NCI-H2081 (cell line): ENCODE data around the gene NFE2.
"Not testable (repeated sequence)": the region's sequence is repeated elsewhere in the genome, so short reads cannot be mapped to it uniquely, and the experiment has no call there.

Source experiments
- DNase-seq, 2 experiments: peaks; one replicate each; lab custom pipeline; 2025; lab: John Stamatoyannopoulos, UW

NFE2 gene

GRCh38 chr12:54300732-54301427 lies at the start of gene NFE2:
Gene NFE2 (minus strand): TSS chr12:54301015. CDS start chr12:54295248, 5,767 bp downstream.
- no peak for DNase-seq

DNA sequence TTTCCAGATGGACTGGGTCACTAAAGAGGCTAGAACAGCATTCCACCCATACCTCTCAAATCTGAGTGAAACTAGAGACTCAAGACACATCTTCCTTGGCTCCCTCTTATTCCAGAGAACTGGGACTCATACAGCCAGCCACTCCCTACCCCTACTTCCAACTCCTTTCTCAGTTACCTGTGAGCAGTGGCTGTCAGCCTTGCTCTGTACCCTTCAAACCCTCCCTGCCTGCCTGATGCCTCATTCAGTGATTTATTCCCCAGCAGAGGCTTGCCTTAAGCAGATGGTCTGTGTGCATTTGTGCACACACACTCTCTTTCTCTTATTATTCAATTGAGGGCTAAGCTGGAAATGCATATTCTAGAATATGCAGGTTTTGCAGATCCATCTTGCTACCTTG lies 48.9 kb upstream of the NFE2 start:
- no peak for DNase-seq

GRCh38 chr12:54349036-54349435 lies 48.2 kb upstream of the NFE2 start:
- DNase-seq: no peak

DNA sequence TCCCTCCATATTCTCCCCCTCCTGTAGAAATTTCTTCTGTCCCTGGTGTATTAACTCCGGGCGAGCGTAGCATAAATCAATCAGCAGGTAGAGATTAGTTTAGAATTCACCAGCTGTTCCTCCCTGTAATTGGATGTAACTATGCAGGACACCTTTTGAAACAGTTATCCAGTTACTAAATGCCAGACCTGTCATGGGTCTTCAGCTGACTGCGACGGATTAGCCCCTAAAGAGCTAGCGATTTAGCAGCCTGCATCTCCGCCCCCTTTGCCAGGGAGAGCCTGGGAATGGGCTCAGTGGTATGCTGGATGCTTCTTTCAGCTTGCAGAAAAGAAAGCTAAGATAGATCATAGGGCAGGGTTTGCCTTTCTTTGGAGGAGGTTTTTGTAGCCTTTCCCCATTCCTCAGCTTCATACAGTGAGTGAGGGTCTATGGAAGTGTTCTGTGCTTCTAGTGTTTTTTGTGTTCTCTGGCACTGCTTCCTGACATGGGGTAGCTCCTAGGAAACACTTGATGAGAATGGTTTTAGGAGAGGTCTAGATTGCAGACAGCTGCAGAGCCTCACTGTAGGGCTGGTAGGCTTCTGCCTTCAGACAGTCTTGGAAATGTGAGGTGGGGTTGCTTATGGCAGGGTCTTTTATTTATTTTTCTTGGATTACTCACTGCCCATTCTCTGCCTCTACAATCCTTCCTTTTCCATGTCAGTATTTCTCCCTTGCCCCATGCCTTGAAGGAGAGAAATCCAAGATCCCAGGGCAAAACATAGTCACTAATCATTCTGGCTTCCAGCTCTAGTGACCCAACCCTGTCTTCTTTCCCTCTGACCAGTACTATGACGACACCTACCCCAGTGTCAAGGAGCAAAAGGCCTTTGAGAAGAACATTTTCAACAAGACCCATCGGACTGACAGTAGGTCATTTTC lies 40.8 kb upstream of the NFE2 start:
- DNase-seq: peak; percentile 35 to 76

GRCh38 chr12:54340846-54341245 lies 40.0 kb upstream of the NFE2 start:
- no peak for DNase-seq

GRCh38 chr12:54338698-54339296 lies 38.0 kb upstream of the NFE2 start:
- no peak for DNase-seq

GRCh38 chr12:54337854-54338650 lies 37.2 kb upstream of the NFE2 start:
- no peak for DNase-seq

GRCh38 chr12:54337280-54337842 lies 36.5 kb upstream of the NFE2 start:
- peak in 1 of 2 experiments; percentile 37 for DNase-seq

DNA sequence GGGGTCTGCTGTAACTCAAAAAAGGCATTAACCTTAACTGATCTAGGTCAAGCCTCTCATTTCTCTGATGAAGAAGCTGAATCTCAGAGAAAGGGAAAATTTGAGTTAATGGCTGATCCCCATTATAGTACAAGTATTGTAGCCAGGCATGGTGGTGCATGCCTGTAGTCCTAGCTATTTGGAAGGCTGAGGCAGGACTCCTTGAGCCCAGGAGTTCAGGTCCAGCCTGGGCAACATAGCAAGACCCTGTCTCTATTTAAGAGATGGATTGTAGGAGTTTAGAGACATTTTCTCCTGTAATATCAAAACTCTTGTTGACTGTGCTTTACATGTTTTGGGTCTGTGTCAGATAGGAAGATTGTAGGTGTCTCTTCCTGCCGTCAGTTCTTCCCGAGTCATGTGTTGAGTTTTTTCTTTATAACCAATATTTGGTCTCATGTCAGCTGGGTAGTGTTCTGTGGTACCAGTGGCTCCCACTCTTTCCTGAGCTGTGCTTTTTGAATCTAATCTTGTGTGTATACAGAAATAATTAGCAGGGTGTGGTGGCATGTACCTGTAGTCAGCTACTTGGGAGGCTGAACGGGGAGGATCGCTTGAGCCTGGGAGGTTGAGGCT lies 32.7 kb upstream of the NFE2 start:
- DNase-seq: no peak

- DNase-seq: no peak
These were observed 30.6 kb upstream of the NFE2 start for GRCh38 chr12:54331461-54331860.

DNA sequence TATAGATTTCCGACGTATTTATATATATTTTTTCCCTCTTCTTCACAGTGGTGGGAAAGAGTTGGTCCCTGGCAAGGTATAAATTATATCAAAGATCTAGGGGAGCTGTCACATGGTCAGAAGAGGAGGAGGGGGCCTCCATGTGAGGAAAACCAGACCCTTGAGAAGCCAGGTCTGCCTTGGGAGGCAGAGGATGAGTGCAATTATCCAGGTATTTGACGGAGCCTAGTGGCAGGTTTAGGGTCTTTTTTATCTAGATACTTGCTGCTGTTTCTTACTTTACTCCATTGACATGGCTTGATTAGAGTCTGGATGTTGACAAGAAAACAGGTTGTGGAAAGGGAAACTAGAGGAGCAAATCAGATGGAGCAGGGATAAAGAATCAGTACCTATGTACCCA lies 29.6 kb upstream of the NFE2 start:
- DNase-seq: no peak

- no peak for DNase-seq
These were observed 28.9 kb upstream of the NFE2 start for GRCh38 chr12:54329759-54330158.

GRCh38 chr12:54328595-54329337 lies 28.0 kb upstream of the NFE2 start:
- DNase-seq: no peak

- DNase-seq: not testable (repeated sequence)
These were observed 24.8 kb upstream of the NFE2 start for GRCh38 chr12:54325442-54326109.

DNA sequence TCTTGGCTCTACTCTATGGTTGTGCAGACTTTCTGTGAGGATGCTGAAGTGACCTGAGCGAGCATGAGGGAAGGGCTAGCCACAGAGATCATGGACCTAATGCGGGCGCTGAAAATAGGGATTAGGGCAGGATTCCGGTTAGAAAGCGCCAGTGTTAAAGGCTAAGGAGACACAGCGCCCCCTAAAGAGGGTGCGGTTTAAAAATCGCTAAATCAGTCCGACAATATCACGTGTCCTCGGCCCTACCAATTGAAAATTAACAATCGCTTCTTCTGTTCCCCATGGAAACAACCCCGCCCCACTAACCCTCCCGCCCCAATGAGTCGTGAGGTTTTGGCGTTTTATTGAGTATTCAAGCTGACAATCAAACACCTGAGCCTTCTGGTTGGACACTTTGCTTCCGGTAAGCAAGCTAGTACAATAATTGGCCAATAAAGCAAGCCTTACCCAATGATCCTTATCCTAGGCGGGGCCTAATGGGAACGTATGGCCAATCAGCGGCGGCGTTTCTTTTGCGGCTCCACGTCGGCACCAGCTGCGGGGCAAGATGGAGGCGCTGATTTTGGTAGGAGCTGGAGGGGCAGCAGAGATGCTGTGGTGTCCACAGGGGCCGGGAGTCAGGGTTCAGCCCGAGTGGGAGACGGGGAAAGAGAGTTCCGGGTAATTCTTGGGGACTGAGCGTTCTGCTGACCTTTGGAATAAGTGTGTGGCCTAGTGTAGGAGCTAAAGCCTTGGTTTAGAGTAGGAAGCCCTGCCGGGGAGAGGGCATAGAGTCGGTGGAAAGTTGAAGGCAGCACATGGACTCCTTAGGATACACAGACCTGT lies 24.0 kb upstream of the NFE2 start, which contains the start of gene COPZ1:
Gene COPZ1, plus strand, starts transcription at position 515 of the 825 bp plus-strand sequence. Its CDS starts 33 bp downstream, at position 548.
- DNase-seq: peak; percentile 98 to 100

DNA sequence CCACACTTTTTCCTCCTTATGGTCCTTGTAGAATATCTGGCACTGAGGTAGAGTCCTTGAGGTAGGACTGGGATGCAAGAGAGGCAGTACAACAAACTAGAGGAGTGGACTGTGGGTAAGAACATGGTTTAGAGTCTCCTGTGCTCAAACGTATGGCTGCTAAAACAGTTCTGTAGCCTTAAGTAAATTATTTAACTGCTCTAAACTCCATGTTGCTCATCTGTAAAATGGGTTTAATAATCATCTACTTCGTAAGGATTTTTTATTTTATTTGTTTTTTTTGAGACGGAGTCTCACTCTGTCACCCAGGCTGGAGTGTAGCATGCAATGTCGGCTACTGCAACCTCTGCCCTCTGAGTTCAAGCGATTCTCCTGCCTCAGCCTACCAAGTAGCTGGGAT lies 20.5 kb upstream of the NFE2 start:
- no peak for DNase-seq

- DNase-seq: not testable (repeated sequence)
These were observed 11.5 kb upstream of the NFE2 start for GRCh38 chr12:54312309-54312708.

DNA sequence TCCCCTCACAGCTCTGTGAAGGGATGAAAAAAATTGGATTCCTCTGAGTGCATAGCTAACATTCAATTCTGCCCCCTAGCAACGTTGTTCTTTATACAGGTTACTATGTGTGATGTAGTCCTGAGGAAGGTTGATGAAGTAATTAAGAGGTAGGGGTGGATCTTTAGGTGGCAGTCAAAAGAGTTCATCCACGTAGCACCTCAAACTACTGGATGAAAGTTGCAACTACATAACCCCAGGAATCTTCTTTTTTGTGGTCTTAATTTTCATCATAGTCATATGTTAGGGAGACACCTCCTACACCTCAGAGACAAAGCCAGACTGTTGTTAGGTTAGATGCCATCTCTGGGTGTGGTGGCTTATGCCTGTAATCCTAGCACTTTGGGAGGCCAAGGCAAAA lies 10.2 kb upstream of the NFE2 start:
- DNase-seq: no peak
